ENCODE results near the gene CDK19.

- TF ChIP-seq, protein P1, sequence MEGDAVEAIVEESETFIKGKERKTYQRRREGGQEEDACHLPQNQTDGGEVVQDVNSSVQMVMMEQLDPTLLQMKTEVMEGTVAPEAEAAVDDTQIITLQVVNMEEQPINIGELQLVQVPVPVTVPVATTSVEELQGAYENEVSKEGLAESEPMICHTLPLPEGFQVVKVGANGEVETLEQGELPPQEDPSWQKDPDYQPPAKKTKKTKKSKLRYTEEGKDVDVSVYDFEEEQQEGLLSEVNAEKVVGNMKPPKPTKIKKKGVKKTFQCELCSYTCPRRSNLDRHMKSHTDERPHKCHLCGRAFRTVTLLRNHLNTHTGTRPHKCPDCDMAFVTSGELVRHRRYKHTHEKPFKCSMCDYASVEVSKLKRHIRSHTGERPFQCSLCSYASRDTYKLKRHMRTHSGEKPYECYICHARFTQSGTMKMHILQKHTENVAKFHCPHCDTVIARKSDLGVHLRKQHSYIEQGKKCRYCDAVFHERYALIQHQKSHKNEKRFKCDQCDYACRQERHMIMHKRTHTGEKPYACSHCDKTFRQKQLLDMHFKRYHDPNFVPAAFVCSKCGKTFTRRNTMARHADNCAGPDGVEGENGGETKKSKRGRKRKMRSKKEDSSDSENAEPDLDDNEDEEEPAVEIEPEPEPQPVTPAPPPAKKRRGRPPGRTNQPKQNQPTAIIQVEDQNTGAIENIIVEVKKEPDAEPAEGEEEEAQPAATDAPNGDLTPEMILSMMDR (conservative IDR thresholded peaks at IDR 0.05 in 1 of 2, IDR thresholded peaks at IDR 0.05 in 1 of 2; ENCODE audit: low read depth in 1 of 2, low read length in 2 of 2): no peak
- TF ChIP-seq EZH2 (IDR thresholded peaks at IDR 0.05; ENCODE audit: low read length, missing control alignments): no peak
These were observed 68.6 kb downstream of the CDK19 start for GRCh38 chr6:110746680-110747079.
